HG02623 (cell line): Measurements from ENCODE around the gene AP1B1.

Experiments
- ATAC-seq: cut with Tn5 transposase; IDR thresholded peaks from one replicate; pipeline ENCODE4 v1.9.1; 2021; ENCODE audit warnings: moderate library complexity; ENCODE audit not compliant: unreplicated experiment

The AP1B1 gene

GRCh38 chr22:29315286-29316140 is 72.9 kb downstream of the AP1B1 start, which contains the start of gene RASL10A:
RASL10A (minus strand) TSS chr22:29315697; CDS start chr22:29315246, 451 bp downstream.
- ATAC-seq, result no peak

GRCh38 chr22:29314537-29315285 is 73.7 kb downstream of the AP1B1 start:
- ATAC-seq, result no peak

GRCh38 chr22:29313576-29314466 is 74.5 kb downstream of the AP1B1 start:
- no peak for ATAC-seq

- ATAC-seq, result no peak
These were observed 75.2 kb downstream of the AP1B1 start for GRCh38 chr22:29313126-29313575.

- no peak for ATAC-seq
These were observed 75.9 kb downstream of the AP1B1 start for GRCh38 chr22:29312218-29313125.

GRCh38 chr22:29311464-29312217 is 76.7 kb downstream of the AP1B1 start:
- ATAC-seq, result no peak

GRCh38 chr22:29310863-29311339 is 77.5 kb downstream of the AP1B1 start:
- no peak for ATAC-seq

GRCh38 chr22:29310065-29310862 is 78.1 kb downstream of the AP1B1 start:
- no peak for ATAC-seq

GRCh38 chr22:29309332-29310064 is 78.9 kb downstream of the AP1B1 start:
- no peak for ATAC-seq

- ATAC-seq, result no peak
These were observed 79.5 kb downstream of the AP1B1 start for GRCh38 chr22:29308791-29309262.

GRCh38 chr22:29308148-29308790 is 80.1 kb downstream of the AP1B1 start:
- ATAC-seq, result no peak

GRCh38 chr22:29307596-29308147 is 80.7 kb downstream of the AP1B1 start:
- ATAC-seq, result no peak

- no peak for ATAC-seq
These were observed 81.4 kb downstream of the AP1B1 start for GRCh38 chr22:29306835-29307595.

GRCh38 chr22:29306175-29306834 is 82.1 kb downstream of the AP1B1 start, which contains the start of gene GAS2L1:
GAS2L1 (plus strand) TSS chr22:29306650; CDS start chr22:29308106, 1,456 bp downstream.
- ATAC-seq, result no peak

- ATAC-seq, result no peak
These were observed 82.6 kb downstream of the AP1B1 start for GRCh38 chr22:29305836-29306174.
